NCI-H526 treated with DMSO at 0.1 percent for 48 hours (cell line): ENCODE measurements around the gene ATF7IP.

Experiments
- DNase-seq: peaks from one replicate; lab custom pipeline; 2025; lab: John Stamatoyannopoulos, UW

ATF7IP gene

GRCh38 chr12:14418451-14418890 is 53.0 kb downstream of the ATF7IP start:
- no peak for DNase-seq

DNA sequence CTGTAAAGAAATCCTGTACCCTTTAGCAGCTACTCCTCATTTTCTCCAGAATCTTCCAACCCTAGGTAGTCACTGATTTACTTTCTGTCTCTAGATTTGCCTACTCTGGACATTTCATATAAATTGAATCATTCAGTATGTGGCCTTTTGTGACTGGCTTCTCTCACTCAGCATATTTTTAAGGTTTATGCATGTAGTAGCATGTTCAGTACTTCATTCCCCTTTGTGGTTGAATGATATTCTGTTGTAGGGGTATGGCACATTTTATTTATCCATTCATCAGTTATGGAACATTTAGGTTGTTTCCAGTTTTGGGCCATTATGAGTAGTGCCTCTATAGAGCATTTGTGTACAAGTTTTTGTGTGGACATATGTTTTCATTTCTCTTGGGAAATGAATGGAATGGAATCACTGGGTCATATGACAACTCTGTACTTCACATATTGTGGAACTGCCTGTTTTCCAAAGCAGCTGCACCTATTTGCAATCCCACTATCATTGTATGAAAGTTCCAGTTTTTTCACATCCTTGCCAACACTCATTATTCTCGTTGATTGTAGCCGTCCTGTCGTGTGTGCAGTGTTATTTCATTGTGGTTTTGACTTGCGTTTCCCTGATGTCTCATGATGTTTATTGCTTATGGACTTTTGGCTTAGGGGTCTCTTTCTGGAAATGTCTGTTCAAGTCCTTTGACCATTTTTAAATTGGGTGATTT is 57.2 kb downstream of the ATF7IP start:
- DNase-seq: no peak

GRCh38 chr12:14424545-14424944 is 59.1 kb downstream of the ATF7IP start:
- no peak for DNase-seq

DNA sequence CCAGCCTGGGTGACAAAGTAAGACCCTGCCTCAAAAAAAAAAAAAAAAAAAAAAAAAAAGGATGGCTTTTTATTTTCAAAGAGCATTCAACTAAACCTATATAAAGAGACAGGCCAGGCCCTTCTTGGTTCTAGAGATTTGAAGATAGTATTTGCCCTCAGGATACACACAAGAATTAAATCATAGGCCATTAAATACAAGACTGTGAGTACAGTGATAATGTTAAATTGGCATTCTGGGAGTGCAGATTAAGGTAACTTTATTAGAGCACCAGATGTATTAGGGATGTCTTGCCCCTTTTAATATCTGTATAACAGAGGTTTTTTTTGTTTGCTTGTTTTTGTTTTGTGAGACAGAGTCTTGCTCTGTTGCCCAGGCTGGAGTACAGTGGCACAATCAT is 61.3 kb downstream of the ATF7IP start:
- DNase-seq: no peak

DNA sequence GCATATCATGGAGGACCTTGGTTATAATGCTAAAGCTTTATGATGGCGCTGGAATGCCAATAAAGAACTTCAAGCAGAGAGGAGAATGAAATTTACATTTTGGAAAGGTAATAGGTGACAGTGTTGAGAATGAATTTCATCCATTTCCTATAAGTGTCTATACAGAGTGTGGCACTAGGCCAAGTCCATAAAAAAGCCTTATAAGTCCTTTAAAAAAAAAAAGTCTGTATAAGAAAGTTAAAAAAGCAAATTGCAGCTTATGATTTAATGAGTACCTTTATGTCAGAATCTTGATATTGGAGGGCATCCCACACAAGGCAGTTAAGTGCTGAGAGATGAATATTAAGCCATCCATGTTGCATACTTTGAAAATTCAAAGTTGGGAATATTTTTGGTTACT is 62.4 kb downstream of the ATF7IP start:
- DNase-seq: no peak

GRCh38 chr12:14430394-14430986 is 65.0 kb downstream of the ATF7IP start:
- DNase-seq: no peak

- DNase-seq: no peak
These were observed 66.5 kb downstream of the ATF7IP start for GRCh38 chr12:14431975-14432374.

- no peak for DNase-seq
These were observed 70.1 kb downstream of the ATF7IP start for GRCh38 chr12:14435627-14436026.

DNA sequence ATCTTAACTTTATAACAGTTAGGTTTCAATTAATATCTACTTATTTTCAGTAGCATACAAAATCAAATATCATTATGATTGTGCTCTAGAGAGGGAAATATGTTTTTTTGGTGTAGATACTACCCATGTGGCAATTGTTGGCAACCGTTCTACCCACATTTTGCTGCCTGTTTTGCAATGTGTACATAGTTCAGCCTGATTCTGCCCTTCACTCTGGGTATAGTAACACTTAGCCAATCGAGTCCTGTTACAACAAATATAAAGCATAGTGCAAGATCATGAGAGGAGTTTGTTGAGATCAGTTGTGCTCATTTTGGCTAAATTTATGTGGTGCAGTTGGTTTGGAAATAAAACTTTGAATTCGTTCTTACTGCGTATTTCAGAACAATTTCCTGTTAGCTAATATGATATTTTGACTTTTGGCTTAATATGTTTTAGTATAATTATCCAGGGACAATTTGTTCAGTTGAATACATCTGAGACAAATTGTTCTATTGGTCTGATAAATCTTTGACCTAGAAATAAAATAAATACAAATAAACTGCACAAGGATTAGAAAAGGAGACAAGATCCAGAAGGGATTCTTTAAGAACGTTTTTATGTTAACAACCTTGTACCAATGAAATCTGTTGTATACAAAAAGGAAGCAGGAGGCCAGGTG is 76.9 kb downstream of the ATF7IP start:
- DNase-seq: no peak

DNA sequence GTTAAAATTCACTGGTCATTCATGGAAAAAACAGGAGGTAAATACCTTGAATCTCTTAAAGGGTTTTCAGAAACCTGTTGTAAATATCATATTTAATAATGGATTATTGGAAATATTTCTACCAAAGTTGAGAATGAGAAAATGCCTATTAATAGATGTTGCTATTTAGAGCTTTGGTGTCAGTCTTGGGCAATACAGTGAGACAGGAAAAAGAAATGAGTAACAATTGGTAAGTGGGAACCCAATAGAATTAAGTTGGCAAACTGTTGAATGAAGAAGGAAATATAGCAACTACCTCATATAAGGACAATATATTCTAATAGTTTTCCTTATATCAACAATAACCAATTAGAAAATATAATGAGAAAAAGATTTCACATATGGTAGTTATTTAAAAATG is 78.0 kb downstream of the ATF7IP start:
- no peak for DNase-seq

GRCh38 chr12:14450479-14450878 is 85.0 kb downstream of the ATF7IP start:
- DNase-seq: no peak

- no peak for DNase-seq
These were observed 86.9 kb downstream of the ATF7IP start for GRCh38 chr12:14452336-14452735.

- no peak for DNase-seq
These were observed 87.4 kb downstream of the ATF7IP start for GRCh38 chr12:14452865-14453264.

DNA sequence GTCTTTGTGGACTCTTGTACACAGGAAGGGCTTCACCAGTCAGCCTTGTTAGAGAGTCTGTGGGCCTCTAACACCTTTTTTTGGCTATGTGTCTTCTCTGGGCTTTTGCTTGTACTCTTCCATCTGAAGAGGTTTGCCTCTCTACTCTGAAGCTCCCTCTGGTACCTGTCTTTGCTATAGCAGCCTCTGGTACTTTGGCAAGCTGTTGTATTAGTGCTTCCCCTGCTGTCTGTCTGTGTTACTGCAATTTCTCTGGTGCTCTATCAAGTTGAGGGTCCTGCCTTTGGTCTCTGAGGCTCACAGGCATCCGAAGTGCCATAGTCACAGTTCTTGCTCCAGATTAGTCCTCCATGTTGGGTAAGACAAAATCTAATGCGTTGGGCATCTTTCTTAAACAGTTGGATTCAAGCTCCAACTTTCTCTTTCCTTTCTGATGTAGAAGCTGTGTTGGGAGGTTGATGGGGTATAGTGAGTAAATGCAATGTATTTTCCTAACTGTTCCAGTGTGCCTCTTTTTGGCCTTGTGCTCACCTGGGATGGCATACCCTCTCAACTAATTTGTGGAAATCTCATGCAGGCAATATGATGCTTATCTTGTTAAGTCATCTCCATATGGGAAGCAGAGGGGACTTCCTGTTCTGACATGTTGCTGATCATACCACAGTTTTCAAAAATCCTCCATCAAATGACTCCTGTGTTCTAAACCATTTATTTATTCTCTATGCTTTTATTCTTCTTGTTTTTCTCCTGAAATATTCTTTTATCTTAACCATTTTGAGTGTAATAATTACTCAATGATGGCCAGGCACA is 88.8 kb downstream of the ATF7IP start:
- DNase-seq: peak; percentile 45

DNA sequence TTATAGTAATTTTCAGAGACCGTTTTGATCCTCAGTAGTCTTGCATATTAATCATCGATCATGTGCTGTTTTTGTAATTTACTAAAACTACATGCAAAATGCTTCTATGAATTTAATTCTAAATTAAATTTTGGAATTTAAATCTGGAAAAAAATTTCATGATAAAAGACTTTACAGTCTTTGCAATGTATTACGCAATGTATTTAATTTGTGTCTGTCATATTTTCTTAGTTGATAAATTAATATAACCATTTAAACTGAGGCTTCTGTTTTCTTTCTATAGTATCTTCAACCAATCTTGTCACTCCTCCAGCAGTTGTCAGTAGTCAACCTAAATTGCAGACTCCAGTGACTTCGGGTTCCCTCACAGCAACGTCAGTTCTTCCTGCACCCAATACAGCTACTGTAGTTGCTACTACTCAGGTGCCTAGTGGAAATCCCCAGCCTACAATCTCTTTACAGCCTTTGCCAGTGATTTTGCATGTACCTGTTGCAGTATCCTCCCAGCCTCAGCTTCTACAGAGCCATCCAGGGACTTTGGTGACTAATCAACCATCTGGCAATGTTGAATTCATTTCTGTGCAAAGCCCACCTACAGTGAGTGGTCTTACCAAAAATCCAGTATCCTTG is 94.8 kb downstream of the ATF7IP start:
- no peak for DNase-seq

DNA sequence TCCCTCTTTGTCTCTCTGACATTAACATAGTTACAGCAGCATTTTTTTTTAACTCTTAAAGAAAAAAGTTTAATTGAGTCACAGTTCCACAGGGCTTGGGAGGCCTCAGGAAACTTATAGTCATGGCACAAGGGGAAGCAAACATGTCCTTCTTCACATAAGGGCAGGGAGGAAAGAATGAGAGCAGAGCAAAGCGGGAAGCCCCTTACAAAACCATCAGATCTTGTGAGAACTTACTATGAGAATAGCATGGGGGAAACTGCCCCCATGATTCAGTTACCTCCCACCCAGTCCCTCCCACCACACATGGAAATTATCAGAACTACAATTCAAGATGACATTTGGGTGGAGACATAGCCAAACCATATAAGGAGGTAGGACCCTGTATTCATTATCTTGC is 106.0 kb downstream of the ATF7IP start:
- DNase-seq: no peak

GRCh38 chr12:14473707-14474287 is 108.3 kb downstream of the ATF7IP start:
- no peak for DNase-seq

GRCh38 chr12:14479004-14479403 is 113.5 kb downstream of the ATF7IP start:
- DNase-seq: no peak

GRCh38 chr12:14481201-14481600 is 115.7 kb downstream of the ATF7IP start:
- no peak for DNase-seq

- no peak for DNase-seq
These were observed 116.9 kb downstream of the ATF7IP start for GRCh38 chr12:14482361-14482760.

DNA sequence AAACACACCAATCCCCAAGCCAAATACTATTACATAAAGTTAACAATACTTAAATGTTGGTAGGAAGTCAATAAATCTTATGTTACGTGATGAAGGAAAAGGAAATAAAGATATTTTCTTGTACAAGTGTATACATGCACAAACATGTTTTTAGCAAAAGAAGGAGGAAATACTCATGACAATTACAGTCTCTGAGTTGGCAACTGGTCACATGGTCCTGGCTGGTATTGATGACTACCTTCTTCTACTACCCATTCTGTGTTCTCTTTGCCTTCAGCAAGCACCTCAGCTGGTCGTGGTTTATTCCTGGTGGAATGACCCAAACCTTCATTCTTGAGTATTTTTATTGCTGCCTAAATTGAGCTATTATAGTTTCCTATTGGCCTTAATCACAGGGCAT is 117.4 kb downstream of the ATF7IP start:
- no peak for DNase-seq

- no peak for DNase-seq
These were observed 129.8 kb downstream of the ATF7IP start for GRCh38 chr12:14495326-14495725.
